ENCODE measurements around the gene TRAFD1. TPM values are rescaled to one million over a fixed set of nuclear protein-coding genes. Genes with fewer than 3 reads are reported as not detected.
A peak's percentile ranks its signal among the peaks of the same experiment; 100 is the strongest.

TRAFD1 gene
- total and polyA plus RNA-seq, 2 of the 13 experiments (the other 11 are each of a cell fraction or from before 2014, with no cell fraction given) = 9.5 to 20.9 TPM

DNA sequence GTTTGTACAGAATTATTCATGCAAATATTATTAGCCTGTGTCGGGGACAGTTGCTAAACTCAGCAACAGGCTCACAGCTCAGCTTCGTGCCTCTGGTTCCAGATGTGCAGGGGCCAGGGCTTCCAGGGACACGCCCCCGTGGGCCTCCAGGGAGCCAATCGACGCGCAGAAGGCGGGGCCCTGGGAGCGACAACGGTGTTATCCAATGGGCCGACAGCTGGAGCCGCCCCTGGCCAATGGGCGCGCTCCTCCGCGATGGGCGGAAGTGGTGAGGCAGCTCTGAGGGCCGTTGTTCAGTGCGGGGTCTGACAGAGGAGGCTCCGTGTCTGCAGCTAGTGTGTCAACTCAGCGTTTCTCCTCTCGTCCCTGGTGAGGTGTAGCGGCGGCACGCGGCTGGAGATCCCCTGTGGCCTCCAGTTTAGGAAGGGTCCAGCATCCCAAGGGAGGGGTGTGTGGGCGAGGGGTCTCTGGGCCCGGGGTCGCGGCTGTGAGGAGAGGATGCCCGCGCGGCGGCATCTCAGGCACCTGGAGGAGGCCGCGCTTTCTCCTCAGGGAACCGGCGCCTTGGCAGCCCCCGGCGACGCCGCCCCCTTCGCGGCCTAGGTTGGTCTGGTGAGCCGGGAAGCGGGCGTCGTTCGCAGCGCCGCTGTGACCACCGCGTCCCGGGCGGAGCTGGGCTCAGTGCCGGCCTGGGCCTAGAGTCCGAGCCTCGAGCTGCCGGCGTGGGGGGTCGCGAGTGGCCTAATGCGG, at the start of gene TRAFD1 (continued):
- TF ChIP-seq ZNF549 (CRISPR knock-in tag; IDR thresholded peaks at IDR 0.05) (no peak), RXRB (CRISPR knock-in tag; IDR thresholded peaks at IDR 0.05; ENCODE audit: borderline replicate concordance) (no peak; the same call in 1 of the 2 replicates), ZSCAN20 (CRISPR knock-in tag; IDR thresholded peaks at IDR 0.05; ENCODE audit: borderline replicate concordance) (0 out of 2 replicates have a peak, but pooled peaks have one; percentile 38), PRPF4 (IDR thresholded peaks at IDR 0.05; ENCODE audit: low read depth, low read length, poor library complexity, severe bottlenecking) (no peak), ZNF616 (CRISPR knock-in tag; IDR thresholded peaks at IDR 0.05; ENCODE audit: low read depth) (no peak; the same call in 1 of the 2 replicates), SIN3B (IDR thresholded peaks at IDR 0.05; ENCODE audit: low read length) (no peak), TAF15 (IDR thresholded peaks at IDR 0.05; ENCODE audit: low read depth, low read length, poor library complexity, severe bottlenecking) (no peak), FLYWCH1 (CRISPR knock-in tag; IDR thresholded peaks at IDR 0.05) (no peak), ZNF10 (CRISPR knock-in tag; IDR thresholded peaks at IDR 0.05; ENCODE audit: borderline replicate concordance, low read depth) (no peak), EP300 (IDR thresholded peaks at IDR 0.05; ENCODE audit: low read depth in 2 of 2, low read length in 2 of 2) (no peak), EP300 (CRISPR knock-in tag; IDR thresholded peaks at IDR 0.05; ENCODE audit: borderline replicate concordance) (no peak), FIP1L1 (IDR thresholded peaks at IDR 0.05; ENCODE audit: borderline replicate concordance, insufficient read depth, low read depth, low read length) (no peak), XBP1 (CRISPR knock-in tag; IDR thresholded peaks at IDR 0.05) (no peak), SSRP1 (CRISPR knock-in tag; IDR thresholded peaks at IDR 0.05) (no peak), NFKBIZ (CRISPR knock-in tag; IDR thresholded peaks at IDR 0.05) (no peak)
- TF ChIP-seq, protein P1, sequence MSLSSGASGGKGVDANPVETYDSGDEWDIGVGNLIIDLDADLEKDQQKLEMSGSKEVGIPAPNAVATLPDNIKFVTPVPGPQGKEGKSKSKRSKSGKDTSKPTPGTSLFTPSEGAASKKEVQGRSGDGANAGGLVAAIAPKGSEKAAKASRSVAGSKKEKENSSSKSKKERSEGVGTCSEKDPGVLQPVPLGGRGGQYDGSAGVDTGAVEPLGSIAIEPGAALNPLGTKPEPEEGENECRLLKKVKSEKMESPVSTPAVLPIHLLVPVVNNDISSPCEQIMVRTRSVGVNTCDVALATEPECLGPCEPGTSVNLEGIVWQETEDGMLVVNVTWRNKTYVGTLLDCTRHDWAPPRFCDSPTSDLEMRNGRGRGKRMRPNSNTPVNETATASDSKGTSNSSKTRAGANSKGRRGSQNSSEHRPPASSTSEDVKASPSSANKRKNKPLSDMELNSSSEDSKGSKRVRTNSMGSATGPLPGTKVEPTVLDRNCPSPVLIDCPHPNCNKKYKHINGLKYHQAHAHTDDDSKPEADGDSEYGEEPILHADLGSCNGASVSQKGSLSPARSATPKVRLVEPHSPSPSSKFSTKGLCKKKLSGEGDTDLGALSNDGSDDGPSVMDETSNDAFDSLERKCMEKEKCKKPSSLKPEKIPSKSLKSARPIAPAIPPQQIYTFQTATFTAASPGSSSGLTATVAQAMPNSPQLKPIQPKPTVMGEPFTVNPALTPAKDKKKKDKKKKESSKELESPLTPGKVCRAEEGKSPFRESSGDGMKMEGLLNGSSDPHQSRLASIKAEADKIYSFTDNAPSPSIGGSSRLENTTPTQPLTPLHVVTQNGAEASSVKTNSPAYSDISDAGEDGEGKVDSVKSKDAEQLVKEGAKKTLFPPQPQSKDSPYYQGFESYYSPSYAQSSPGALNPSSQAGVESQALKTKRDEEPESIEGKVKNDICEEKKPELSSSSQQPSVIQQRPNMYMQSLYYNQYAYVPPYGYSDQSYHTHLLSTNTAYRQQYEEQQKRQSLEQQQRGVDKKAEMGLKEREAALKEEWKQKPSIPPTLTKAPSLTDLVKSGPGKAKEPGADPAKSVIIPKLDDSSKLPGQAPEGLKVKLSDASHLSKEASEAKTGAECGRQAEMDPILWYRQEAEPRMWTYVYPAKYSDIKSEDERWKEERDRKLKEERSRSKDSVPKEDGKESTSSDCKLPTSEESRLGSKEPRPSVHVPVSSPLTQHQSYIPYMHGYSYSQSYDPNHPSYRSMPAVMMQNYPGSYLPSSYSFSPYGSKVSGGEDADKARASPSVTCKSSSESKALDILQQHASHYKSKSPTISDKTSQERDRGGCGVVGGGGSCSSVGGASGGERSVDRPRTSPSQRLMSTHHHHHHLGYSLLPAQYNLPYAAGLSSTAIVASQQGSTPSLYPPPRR (CRISPR knock-in tag; IDR thresholded peaks at IDR 0.05; ENCODE audit: borderline replicate concordance) = 0 out of 2 replicates have a peak, but pooled peaks have one; percentile 9
- TF ChIP-seq, protein P2, sequence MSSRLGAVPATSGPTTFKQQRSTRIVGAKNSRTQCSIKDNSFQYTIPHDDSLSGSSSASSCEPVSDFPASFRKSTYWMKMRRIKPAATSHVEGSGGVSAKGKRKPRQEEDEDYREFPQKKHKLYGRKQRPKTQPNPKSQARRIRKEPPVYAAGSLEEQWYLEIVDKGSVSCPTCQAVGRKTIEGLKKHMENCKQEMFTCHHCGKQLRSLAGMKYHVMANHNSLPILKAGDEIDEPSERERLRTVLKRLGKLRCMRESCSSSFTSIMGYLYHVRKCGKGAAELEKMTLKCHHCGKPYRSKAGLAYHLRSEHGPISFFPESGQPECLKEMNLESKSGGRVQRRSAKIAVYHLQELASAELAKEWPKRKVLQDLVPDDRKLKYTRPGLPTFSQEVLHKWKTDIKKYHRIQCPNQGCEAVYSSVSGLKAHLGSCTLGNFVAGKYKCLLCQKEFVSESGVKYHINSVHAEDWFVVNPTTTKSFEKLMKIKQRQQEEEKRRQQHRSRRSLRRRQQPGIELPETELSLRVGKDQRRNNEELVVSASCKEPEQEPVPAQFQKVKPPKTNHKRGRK (CRISPR knock-in tag; IDR thresholded peaks at IDR 0.05) = no peak
- TF ChIP-seq, protein P3, sequence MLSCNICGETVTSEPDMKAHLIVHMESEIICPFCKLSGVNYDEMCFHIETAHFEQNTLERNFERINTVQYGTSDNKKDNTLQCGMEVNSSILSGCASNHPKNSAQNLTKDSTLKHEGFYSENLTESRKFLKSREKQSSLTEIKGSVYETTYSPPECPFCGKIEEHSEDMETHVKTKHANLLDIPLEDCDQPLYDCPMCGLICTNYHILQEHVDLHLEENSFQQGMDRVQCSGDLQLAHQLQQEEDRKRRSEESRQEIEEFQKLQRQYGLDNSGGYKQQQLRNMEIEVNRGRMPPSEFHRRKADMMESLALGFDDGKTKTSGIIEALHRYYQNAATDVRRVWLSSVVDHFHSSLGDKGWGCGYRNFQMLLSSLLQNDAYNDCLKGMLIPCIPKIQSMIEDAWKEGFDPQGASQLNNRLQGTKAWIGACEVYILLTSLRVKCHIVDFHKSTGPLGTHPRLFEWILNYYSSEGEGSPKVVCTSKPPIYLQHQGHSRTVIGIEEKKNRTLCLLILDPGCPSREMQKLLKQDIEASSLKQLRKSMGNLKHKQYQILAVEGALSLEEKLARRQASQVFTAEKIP (CRISPR knock-in tag; IDR thresholded peaks at IDR 0.05; ENCODE audit: borderline replicate concordance) = no peak
- TF ChIP-seq, protein P4, sequence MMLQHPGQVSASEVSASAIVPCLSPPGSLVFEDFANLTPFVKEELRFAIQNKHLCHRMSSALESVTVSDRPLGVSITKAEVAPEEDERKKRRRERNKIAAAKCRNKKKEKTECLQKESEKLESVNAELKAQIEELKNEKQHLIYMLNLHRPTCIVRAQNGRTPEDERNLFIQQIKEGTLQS (CRISPR knock-in tag; IDR thresholded peaks at IDR 0.05) = no peak
- TF ChIP-seq, protein P5, sequence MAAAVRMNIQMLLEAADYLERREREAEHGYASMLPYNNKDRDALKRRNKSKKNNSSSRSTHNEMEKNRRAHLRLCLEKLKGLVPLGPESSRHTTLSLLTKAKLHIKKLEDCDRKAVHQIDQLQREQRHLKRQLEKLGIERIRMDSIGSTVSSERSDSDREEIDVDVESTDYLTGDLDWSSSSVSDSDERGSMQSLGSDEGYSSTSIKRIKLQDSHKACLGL (CRISPR knock-in tag; IDR thresholded peaks at IDR 0.05) = peak; percentile 16; the same call in 1 of the 2 replicates
